Choroid plexus epithelial cell (primary cell): ENCODE results near the gene IL19.

Source experiments
- DNase-seq: peaks from one replicate; pipeline ENCODE4 v3.0.0-alpha.2; 2010; ENCODE audit warnings: low read depth
- H3K4me3 ChIP-seq: 2 replicates; pipeline ENCODE4 v1.5.1; 2011; ENCODE audit warnings: low read depth, mild to moderate bottlenecking, control low read depth, low read length, moderate library complexity
- TF ChIP-seq, protein P1 (sequence below): conservative IDR thresholded peaks from 2 replicates; pipeline ENCODE4 v1.5.1; 2011; ENCODE audit warnings: low read depth, mild to moderate bottlenecking, control low read depth, inconsistent platforms, low read length, moderate library complexity

IL19 gene

GRCh38 chr1:206882555-206882954 lies 112.0 kb downstream of the IL19 start:
- TF ChIP-seq, protein P1, sequence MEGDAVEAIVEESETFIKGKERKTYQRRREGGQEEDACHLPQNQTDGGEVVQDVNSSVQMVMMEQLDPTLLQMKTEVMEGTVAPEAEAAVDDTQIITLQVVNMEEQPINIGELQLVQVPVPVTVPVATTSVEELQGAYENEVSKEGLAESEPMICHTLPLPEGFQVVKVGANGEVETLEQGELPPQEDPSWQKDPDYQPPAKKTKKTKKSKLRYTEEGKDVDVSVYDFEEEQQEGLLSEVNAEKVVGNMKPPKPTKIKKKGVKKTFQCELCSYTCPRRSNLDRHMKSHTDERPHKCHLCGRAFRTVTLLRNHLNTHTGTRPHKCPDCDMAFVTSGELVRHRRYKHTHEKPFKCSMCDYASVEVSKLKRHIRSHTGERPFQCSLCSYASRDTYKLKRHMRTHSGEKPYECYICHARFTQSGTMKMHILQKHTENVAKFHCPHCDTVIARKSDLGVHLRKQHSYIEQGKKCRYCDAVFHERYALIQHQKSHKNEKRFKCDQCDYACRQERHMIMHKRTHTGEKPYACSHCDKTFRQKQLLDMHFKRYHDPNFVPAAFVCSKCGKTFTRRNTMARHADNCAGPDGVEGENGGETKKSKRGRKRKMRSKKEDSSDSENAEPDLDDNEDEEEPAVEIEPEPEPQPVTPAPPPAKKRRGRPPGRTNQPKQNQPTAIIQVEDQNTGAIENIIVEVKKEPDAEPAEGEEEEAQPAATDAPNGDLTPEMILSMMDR, result no peak
- no peak overlapping the region for H3K4me3 ChIP-seq
- no peak for DNase-seq

DNA sequence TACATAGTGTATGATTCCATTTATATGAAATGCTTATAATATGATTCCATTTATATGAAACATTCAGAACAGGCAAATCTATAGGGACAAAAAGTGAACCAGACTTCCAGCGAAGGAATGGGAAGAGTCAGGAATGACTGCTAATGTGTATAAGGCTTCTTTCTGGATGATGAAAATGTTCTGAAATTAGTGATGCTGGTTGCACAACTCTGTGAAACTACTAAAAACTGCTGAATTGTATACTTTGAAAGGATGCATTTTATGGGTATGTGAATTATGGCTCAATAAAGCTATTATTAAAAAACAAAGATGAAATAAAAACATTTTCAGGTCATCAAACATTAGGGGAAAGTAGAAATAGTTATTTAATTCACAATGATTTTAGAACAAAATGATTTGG lies 112.6 kb downstream of the IL19 start:
- DNase-seq, result no peak
- TF ChIP-seq, protein P1, result no peak
- no peak overlapping the region for H3K4me3 ChIP-seq

- H3K4me3 ChIP-seq, result no peak overlapping the region
- no peak for DNase-seq
- TF ChIP-seq, protein P1, result no peak
Observed at GRCh38 chr1:206883876-206884275, 113.3 kb downstream of the IL19 start.

GRCh38 chr1:206885341-206886060 lies 114.9 kb downstream of the IL19 start:
- DNase-seq, result no peak
- H3K4me3 ChIP-seq, result no peak overlapping the region
- TF ChIP-seq, protein P1, result no peak

- no peak overlapping the region for H3K4me3 ChIP-seq
- no peak for DNase-seq
- TF ChIP-seq, protein P1, result no peak
Observed at GRCh38 chr1:206886831-206887230, 116.3 kb downstream of the IL19 start.

DNA sequence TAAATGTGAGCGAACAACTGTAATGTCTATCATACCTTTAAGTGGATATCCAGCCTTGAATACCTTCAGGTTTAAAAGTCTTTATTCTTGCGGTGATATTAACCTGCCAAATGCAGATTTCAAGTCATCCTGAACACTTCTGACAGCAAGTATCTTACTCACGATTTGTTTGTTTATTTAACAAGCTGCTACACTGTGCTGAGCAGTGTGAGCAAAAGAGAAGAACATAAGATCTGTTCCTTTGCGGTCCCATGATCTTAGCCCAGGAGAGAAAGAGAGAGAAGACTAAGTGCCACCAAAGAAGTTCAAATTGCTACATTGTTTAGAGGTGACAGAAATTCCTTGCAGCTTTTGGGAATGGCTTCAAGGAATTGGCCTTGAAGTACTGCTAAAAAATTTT lies 117.1 kb downstream of the IL19 start:
- DNase-seq, result peak; percentile 55
- TF ChIP-seq, protein P1, result no peak
- no peak overlapping the region for H3K4me3 ChIP-seq
